Melanocyte of skin (primary cell): Measurements from ENCODE around the gene PEG3. TPM values are rescaled to one million over a fixed set of nuclear protein-coding genes. Genes with fewer than 3 reads are reported as not detected.

Experiments used
- small RNA-seq, 2 donors: library from RNA; depleted of rRNA; stranded (forward); fragments of <200 nt; gene quantifications; one replicate each; pipeline ENCODE3, GENCODE V24; 2012
- total RNA-seq, 2 donors: library from RNA; depleted of rRNA; stranded (reverse); fragments of >200 nt; gene quantifications; 2 replicates each; pipeline ENCODE4 v1.2.3, GENCODE V29; 2012

Gene PEG3
- 1 to 10 TPM in 1 of 2 donors, under 1 TPM in 1; under 0.01 to 1.4 TPM for total RNA-seq

DNA sequence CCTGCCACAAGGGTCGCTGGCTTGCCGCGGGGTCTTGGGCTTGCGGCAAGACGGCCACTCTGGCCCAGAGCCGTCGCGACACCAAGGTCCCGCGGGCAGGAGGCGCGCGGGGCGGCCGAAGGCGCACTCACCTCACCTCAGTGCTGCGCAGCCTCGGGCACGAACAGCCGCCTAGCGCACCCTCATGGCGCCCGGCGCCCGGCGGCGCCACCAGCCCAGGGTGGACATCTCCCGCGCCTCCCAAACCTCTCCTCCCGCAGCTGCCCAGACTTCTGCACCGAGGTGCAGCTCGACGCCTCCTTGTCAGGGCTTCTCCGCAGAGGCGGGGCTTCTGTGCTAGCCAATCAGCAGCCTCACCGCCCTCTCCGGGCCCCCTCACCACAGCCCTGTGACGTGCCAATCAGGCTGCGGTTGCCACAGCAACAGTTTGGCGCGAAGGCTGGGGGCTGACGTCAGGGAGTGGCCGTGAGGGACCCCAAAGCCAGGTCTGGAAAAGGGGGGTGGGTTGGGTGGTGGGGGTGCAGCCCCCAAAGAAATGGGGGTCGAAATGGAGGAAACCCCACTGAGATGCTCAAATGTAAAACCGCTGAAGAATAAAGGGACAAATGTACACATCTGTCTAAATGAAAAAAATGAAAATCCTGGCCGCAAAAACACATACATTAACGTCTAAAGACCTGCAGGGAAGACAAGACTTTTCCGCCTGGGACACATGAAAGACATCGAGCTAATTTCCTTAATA, at the start of gene PEG3, which contains the start of gene ZIM2:
Gene PEG3, minus strand, starts transcription at position 276 of the 742 bp plus-strand sequence. CDS start 16,071 bp downstream, outside the sequence.
Gene ZIM2, minus strand, starts transcription at position 276 of the 742 bp plus-strand sequence. CDS start 16,449 bp downstream, outside the sequence.

Small RNAs within 50 kb of the gene (small RNA-seq; reads per million reads assigned to genes)
- 0 reads per million in 2 donors for gene AC006115.2

Other genes with a start within 250 kb of the PEG3 start
- 10 to 100 TPM in 1 of 2 donors, 1 to 10 TPM in 1; 8.7 to 11.4 TPM for gene ZNF71, start 245.4 kb downstream of the PEG3 start, total RNA-seq
- not detected for gene SMIM17, start 197.6 kb downstream of the PEG3 start, total RNA-seq
- under 1 TPM; under 0.01 to 0.69 TPM for gene ZNF835, start 169.0 kb downstream of the PEG3 start, total RNA-seq
- gene ZIM2, start within 50 bp of the PEG3 start, total RNA-seq: not detected